IPS-20b (cell line): Measurements from ENCODE around the gene BFSP2.

Source experiments
- H3K27ac ChIP-seq: one replicate; pipeline ENCODE4 v1.5.1; 2013; ENCODE audit warnings: low read length
- H3K27me3 ChIP-seq: 2 replicates; pipeline ENCODE4 v1.6.1; 2013; ENCODE audit warnings: mild to moderate bottlenecking, low read length, inconsistent platforms; ENCODE audit not compliant: insufficient read depth
- H3K36me3 ChIP-seq: 2 replicates; pipeline ENCODE4 v1.6.1; 2013; ENCODE audit warnings: low read depth, mild to moderate bottlenecking, inconsistent platforms, low read length, moderate library complexity; ENCODE audit not compliant: insufficient read depth
- H3K4me1 ChIP-seq: 2 replicates; pipeline ENCODE4 v1.6.1; 2013; ENCODE audit warnings: mild to moderate bottlenecking, control low read depth, inconsistent platforms, low read length, moderate library complexity; ENCODE audit not compliant: insufficient read depth
- H3K4me3 ChIP-seq: 2 replicates; pipeline ENCODE4 v1.5.1; 2013; ENCODE audit warnings: mild to moderate bottlenecking, low read length, inconsistent platforms
- H3K9ac ChIP-seq: 2 replicates; pipeline ENCODE4 v1.6.1; 2013; ENCODE audit warnings: low read depth, mild to moderate bottlenecking, inconsistent platforms, low read length, moderate library complexity
- H3K9me3 ChIP-seq: 2 replicates; pipeline ENCODE4 v1.6.1; 2013; ENCODE audit warnings: mild to moderate bottlenecking, low read depth, low read length, inconsistent platforms; ENCODE audit not compliant: insufficient read depth

Gene BFSP2, protein sequence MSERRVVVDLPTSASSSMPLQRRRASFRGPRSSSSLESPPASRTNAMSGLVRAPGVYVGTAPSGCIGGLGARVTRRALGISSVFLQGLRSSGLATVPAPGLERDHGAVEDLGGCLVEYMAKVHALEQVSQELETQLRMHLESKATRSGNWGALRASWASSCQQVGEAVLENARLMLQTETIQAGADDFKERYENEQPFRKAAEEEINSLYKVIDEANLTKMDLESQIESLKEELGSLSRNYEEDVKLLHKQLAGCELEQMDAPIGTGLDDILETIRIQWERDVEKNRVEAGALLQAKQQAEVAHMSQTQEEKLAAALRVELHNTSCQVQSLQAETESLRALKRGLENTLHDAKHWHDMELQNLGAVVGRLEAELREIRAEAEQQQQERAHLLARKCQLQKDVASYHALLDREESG

DNA sequence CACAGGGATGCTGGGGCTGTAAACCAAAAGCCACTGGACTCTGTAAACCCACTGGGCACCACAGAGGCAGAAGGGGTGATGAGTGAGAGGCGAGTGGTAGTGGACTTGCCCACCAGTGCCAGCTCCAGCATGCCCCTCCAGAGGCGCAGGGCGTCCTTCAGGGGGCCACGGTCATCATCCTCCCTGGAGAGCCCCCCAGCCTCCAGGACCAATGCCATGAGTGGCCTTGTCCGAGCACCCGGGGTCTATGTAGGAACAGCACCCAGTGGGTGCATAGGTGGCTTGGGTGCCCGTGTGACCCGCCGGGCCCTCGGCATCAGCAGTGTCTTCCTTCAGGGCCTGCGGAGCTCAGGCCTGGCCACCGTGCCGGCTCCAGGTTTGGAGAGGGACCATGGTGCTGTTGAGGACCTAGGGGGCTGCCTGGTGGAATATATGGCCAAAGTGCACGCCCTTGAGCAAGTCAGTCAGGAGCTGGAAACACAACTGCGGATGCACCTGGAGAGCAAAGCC is at the start of gene BFSP2:
Gene BFSP2 (plus strand): TSS at position 51 of the 510 bp plus-strand sequence. CDS start 28 bp downstream, at position 79.
- no peak within 1 kb of the TSS for H3K9ac ChIP-seq
- no peaks in the 10 kb centered on the region for H3K27me3 ChIP-seq
- no peak within 1 kb of the TSS for H3K27ac ChIP-seq

DNA sequence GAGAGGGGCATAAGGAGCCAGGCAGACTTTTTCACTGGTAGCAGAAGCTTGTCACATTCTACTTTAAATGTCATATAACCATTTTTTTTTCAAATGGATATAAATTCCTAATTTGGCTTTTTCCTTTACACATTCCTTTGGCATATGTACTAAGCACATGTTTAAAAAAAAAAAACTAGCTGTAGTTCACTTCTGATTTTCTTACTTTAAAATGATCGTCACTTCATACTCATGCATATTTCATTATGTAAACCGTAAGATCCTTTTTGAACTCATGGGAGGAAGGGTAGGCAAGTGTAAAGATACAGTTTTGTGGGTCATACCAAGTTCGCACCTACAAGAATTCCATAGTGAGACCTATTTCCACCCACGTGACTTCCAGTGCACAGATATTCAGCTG is 45.1 kb upstream of the BFSP2 start:
- Histone ChIP-seq H3K36me3 (no peaks in the 10 kb centered on the region), H3K9me3 (no peaks in the 10 kb centered on the region; the same call in 1 of the 2 replicates), H3K27me3 (no peaks in the 10 kb centered on the region), H3K4me1 (no peaks in the 10 kb centered on the region; the same call in 1 of the 2 replicates), H3K4me3 (no peak overlapping the region), H3K9ac (no peak overlapping the region), H3K27ac (no peak overlapping the region)

More for the DNA sequence above, at the start of gene BFSP2:
- H3K4me3 ChIP-seq: no peak within 1 kb of the TSS
- no peaks in the 10 kb centered on the region for H3K9me3 ChIP-seq
- no peaks in the 10 kb centered on the region for H3K36me3 ChIP-seq
- no peaks in the 10 kb centered on the region for H3K4me1 ChIP-seq

- no peaks in the 10 kb centered on the region for H3K36me3 ChIP-seq
- no peaks in the 10 kb centered on the region; the same call in 1 of the 2 replicates for H3K9me3 ChIP-seq
- no peaks in the 10 kb centered on the region for H3K27me3 ChIP-seq
- peaks cover 6% of the 10 kb centered on the region; the same call in 1 of the 2 replicates for H3K4me1 ChIP-seq
- H3K27ac ChIP-seq: no peak overlapping the region
- no peak overlapping the region for H3K9ac ChIP-seq
- H3K4me3 ChIP-seq: no peak overlapping the region
These were observed 39.4 kb upstream of the BFSP2 start for GRCh38 chr3:133360476-133360875.

DNA sequence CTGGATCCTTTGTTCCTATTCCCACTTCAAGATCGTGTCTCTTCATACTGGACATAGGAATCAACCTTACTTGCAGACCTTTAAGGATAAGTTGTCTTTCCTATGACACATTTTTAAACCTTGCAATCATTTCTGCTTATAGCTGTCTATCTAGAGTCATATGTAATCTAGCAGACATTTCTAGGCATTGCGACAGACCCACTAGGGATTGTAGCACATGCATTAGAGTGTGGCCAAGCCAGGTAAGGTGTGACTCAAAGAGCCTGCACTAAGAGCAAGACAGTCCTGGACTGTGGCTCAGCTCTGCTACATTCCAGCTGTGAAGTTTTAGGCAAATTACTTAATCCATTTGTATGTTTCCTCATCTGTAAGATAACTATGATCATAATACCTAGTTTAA is 38.8 kb upstream of the BFSP2 start:
- Histone ChIP-seq H3K9ac (no peak overlapping the region), H3K4me1 (peaks cover 6% of the 10 kb centered on the region; the same call in 1 of the 2 replicates), H3K36me3 (no peaks in the 10 kb centered on the region), H3K4me3 (no peak overlapping the region), H3K27ac (no peak overlapping the region), H3K27me3 (no peaks in the 10 kb centered on the region), H3K9me3 (no peaks in the 10 kb centered on the region; the same call in 1 of the 2 replicates)

DNA sequence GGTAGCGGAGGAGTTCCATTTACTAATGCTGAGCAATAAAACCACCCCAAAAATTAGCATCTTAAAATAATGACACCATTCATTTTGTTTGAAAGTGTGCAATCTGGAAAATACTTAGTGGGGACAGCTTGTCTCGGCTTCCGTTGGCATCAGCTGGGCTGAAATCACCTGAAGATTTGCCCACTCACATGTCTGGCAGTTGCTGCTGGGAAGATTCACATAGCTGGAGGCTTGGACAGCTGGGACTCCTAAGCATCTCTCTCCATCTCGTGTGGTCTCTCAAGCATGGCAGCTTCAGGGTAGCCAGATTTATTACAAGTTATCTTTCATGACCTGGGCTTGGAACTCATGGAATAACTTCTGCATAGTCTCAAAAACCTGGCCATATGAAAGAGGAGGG is 38.4 kb upstream of the BFSP2 start:
- Histone ChIP-seq H3K4me1 (peaks cover 6% of the 10 kb centered on the region; the same call in 1 of the 2 replicates), H3K36me3 (no peaks in the 10 kb centered on the region), H3K27ac (no peak overlapping the region), H3K9me3 (no peaks in the 10 kb centered on the region; the same call in 1 of the 2 replicates), H3K4me3 (no peak overlapping the region), H3K27me3 (no peaks in the 10 kb centered on the region), H3K9ac (no peak overlapping the region)

GRCh38 chr3:133362539-133362938 is 37.3 kb upstream of the BFSP2 start:
- no peaks in the 10 kb centered on the region for H3K27me3 ChIP-seq
- H3K36me3 ChIP-seq: no peaks in the 10 kb centered on the region
- no peaks in the 10 kb centered on the region for H3K9me3 ChIP-seq
- peaks cover 6% of the 10 kb centered on the region; the same call in 1 of the 2 replicates for H3K4me1 ChIP-seq
- H3K27ac ChIP-seq: no peak overlapping the region
- H3K4me3 ChIP-seq: no peak overlapping the region
- H3K9ac ChIP-seq: no peak overlapping the region

DNA sequence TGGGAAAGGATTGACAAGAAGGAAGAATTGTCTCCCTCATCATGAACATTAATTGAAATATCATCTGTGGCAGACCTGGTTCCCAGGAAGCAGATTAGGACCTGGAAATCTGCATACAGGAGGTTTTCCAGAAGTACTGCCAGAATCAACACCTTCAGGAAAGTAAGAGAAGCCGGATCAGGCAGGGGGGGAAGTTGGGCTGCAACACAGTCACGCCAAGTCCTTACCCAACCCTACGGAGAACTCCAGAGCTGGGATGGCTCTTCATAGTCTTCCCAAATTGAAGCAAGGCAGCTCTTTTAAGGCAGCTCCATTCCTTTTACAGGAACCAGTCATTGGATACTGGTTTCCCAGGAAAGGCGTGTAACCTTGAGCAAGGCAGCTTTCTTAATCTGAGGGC is 35.2 kb upstream of the BFSP2 start:
- H3K4me1 ChIP-seq: peaks cover 6% of the 10 kb centered on the region; the same call in 1 of the 2 replicates
- H3K27ac ChIP-seq: no peak overlapping the region
- no peak overlapping the region for H3K9ac ChIP-seq
- H3K36me3 ChIP-seq: no peaks in the 10 kb centered on the region
- H3K9me3 ChIP-seq: no peaks in the 10 kb centered on the region
- no peak overlapping the region for H3K4me3 ChIP-seq
- H3K27me3 ChIP-seq: no peaks in the 10 kb centered on the region

DNA sequence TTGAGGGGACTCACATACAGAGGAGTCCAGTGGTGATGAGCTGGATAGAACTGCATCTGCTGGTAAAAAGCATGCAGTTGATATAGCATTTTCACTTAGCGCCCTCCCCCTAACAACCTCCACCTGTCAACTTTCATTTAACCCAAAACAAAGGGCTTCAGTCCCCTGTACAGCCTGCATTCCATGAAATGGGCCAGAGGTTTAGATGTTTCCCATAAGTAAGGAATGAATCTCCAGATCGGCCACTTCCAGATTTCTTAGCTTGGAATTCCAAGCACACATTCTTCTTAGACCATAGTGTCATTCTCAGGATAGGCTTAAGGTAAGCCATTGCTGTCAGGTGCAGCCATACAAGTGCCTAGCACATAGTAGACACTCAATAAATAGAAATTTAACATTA is 32.9 kb upstream of the BFSP2 start:
- Histone ChIP-seq H3K4me1 (peaks cover 6% of the 10 kb centered on the region; the same call in 1 of the 2 replicates), H3K4me3 (no peak overlapping the region), H3K9me3 (no peaks in the 10 kb centered on the region), H3K27me3 (no peaks in the 10 kb centered on the region), H3K36me3 (no peaks in the 10 kb centered on the region), H3K9ac (no peak overlapping the region), H3K27ac (no peak overlapping the region)

DNA sequence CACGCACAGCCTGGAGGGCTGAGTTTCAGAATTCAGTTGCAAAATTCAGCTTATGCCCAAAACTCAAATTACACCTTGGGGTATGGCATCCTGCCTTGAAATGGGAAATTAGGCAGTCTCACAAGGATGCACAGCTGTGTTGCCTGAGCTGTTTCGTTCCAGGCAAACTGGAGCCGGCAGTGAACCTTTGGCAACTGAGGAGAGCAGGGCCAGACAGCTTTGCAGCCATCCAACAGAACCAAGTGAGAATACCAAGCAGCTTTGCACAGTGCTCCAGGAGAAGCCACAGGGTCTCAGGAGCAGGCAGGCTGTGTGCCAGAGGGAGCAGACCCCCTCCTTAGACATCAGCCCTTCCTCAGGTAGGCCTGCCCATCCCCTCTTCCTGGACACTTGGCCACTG is 32.5 kb upstream of the BFSP2 start:
- Histone ChIP-seq H3K36me3 (no peaks in the 10 kb centered on the region), H3K4me1 (peaks cover 4% of the 10 kb centered on the region; the same call in 1 of the 2 replicates), H3K9ac (no peak overlapping the region), H3K27ac (no peak overlapping the region), H3K9me3 (no peaks in the 10 kb centered on the region), H3K4me3 (no peak overlapping the region), H3K27me3 (no peaks in the 10 kb centered on the region)

DNA sequence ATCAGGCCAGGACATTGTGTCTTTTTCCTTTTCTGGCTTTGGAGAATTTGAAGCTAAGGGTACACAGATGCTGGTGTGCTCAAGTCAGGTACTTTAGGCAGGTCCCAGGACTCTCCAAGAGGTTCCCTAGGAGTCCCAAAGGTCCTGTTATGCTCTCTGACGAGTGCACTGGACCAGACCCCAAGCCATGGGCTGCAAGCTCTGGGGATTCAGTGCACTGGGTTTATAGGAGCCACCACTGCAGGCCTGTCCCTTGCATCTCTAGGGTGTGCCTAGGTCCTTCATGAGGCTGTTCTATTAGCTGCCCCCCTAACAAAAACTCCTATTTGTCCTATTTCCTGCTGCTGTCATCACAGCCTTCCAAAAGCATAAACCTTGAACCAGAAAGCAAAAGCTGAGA is 31.9 kb upstream of the BFSP2 start:
- no peaks in the 10 kb centered on the region for H3K27me3 ChIP-seq
- H3K9me3 ChIP-seq: no peaks in the 10 kb centered on the region
- no peaks in the 10 kb centered on the region for H3K4me1 ChIP-seq
- no peaks in the 10 kb centered on the region for H3K36me3 ChIP-seq
- no peak overlapping the region for H3K27ac ChIP-seq
- H3K4me3 ChIP-seq: no peak overlapping the region
- H3K9ac ChIP-seq: no peak overlapping the region

GRCh38 chr3:133368371-133369067 is 31.3 kb upstream of the BFSP2 start:
- no peak overlapping the region for H3K27ac ChIP-seq
- H3K27me3 ChIP-seq: no peaks in the 10 kb centered on the region
- no peaks in the 10 kb centered on the region for H3K36me3 ChIP-seq
- H3K4me3 ChIP-seq: no peak overlapping the region
- no peaks in the 10 kb centered on the region for H3K4me1 ChIP-seq
- no peaks in the 10 kb centered on the region for H3K9me3 ChIP-seq
- H3K9ac ChIP-seq: no peak overlapping the region
